Mesendoderm (in vitro differentiated cells): ENCODE data around the gene LCE2D.

Source experiments
- DNase-seq: peaks from one replicate; pipeline ENCODE4 v3.0.0; 2013
- H2AK5ac ChIP-seq: 2 replicates; pipeline ENCODE4 v1.6.1; 2013; ENCODE audit warnings: low read length, inconsistent platforms
- H2BK120ac ChIP-seq: 2 replicates; pipeline ENCODE4 v1.6.1; 2013; ENCODE audit warnings: low read depth, mild to moderate bottlenecking, low read length, moderate library complexity, mixed read lengths
- H2BK15ac ChIP-seq: replicated peaks from 2 replicates; pipeline ENCODE4 v1.6.1; 2013; ENCODE audit warnings: low read depth, mild to moderate bottlenecking, moderate library complexity
- H2BK5ac ChIP-seq: 2 replicates; pipeline ENCODE4 v1.6.1; 2013; ENCODE audit warnings: low read length, inconsistent platforms
- H3K18ac ChIP-seq: 2 replicates; pipeline ENCODE4 v1.6.1; 2013; ENCODE audit warnings: mild to moderate bottlenecking, low read length, mixed read lengths
- H3K23ac ChIP-seq: one replicate; pipeline ENCODE4 v1.6.1; 2013; ENCODE audit warnings: low read length
- H3K27ac ChIP-seq: 2 replicates; pipeline ENCODE4 v1.5.1; 2013; ENCODE audit warnings: low read depth, mild to moderate bottlenecking, inconsistent platforms, low read length, moderate library complexity
- H3K27me3 ChIP-seq: 2 replicates; pipeline ENCODE4 v1.6.1; 2013; ENCODE audit warnings: low read length, control low read depth, mild to moderate bottlenecking, inconsistent platforms; ENCODE audit not compliant: insufficient read depth, poor library complexity
- H3K36me3 ChIP-seq: 2 replicates; pipeline ENCODE4 v1.6.1; 2013; ENCODE audit warnings: low read length, inconsistent platforms; ENCODE audit not compliant: control insufficient read depth, insufficient read depth
- H3K4ac ChIP-seq: one replicate; pipeline ENCODE4 v1.6.1; 2013; ENCODE audit warnings: low read depth, mild to moderate bottlenecking, low read length, moderate library complexity
- H3K4me1 ChIP-seq: 2 replicates; pipeline ENCODE4 v1.6.1; 2013; ENCODE audit warnings: low read depth, low read length, inconsistent platforms; ENCODE audit not compliant: control insufficient read depth
- H3K4me2 ChIP-seq: 2 replicates; pipeline ENCODE4 v1.6.1; 2013; ENCODE audit warnings: low read length
- H3K4me3 ChIP-seq: 2 replicates; pipeline ENCODE4 v1.5.1; 2013; ENCODE audit warnings: mild to moderate bottlenecking, low read length
- H3K56ac ChIP-seq: one replicate; pipeline ENCODE4 v1.6.1; 2013; ENCODE audit warnings: low read length
- H3K79me1 ChIP-seq: 2 replicates; pipeline ENCODE4 v1.6.1; 2013; ENCODE audit warnings: low read length, inconsistent platforms
- H3K79me2 ChIP-seq: 2 replicates; pipeline ENCODE4 v1.6.1; 2013; ENCODE audit warnings: mild to moderate bottlenecking, low read length; ENCODE audit not compliant: control insufficient read depth, insufficient read depth
- H3K9ac ChIP-seq: 2 replicates; pipeline ENCODE4 v1.6.1; 2013; ENCODE audit warnings: low read length, inconsistent platforms
- H4K5ac ChIP-seq: one replicate; pipeline ENCODE4 v1.6.1; 2013; ENCODE audit warnings: low read length
- H4K8ac ChIP-seq: one replicate; pipeline ENCODE4 v1.6.1; 2013; ENCODE audit warnings: low read depth, mild to moderate bottlenecking, control low read depth, low read length, moderate library complexity
- WGBS: extraction: QIAGEN DNeasy Blood & Tissue Kit; methylation state at CpG from one replicate; pipeline ENCODE4 v1.1.7; 2013; ENCODE audit warnings: low lambda C conversion rate, missing lambda C conversion rate; ENCODE audit not compliant: insufficient coverage; ENCODE audit errors: extremely low coverage; 5-methylcytosine and 5-hydroxymethylcytosine counted together

Gene LCE2D

GRCh38 chr1:152626744-152627143 lies 36.4 kb upstream of the LCE2D start:
- no CpG with 5 or more reads among the region's 1 CpG for WGBS

GRCh38 chr1:152630596-152630995 lies 32.6 kb upstream of the LCE2D start:
- Histone ChIP-seq H3K18ac (no peak overlapping the region), H2AK5ac (no peak overlapping the region), H3K23ac (no peak overlapping the region), H2BK120ac (no peak overlapping the region), H3K79me1 (no peaks in the 10 kb centered on the region), H3K4me1 (no peaks in the 10 kb centered on the region), H3K27me3 (no peaks in the 10 kb centered on the region), H2BK5ac (no peak overlapping the region), H3K56ac (no peak overlapping the region), H3K4ac (no peak overlapping the region), H2BK15ac (no peak overlapping the region), H3K4me3 (no peak overlapping the region), H3K4me2 (no peak overlapping the region), H3K79me2 (no peaks in the 10 kb centered on the region), H3K36me3 (no peaks in the 10 kb centered on the region), H4K5ac (no peak overlapping the region), H4K8ac (no peak overlapping the region), H3K27ac (no peak overlapping the region), H3K9ac (no peak overlapping the region)
- DNase-seq, result no peak
- no CpG with 5 or more reads among the region's 3 CpGs for WGBS

More at GRCh38 chr1:152626744-152627143, 36.4 kb upstream of the LCE2D start:
- H3K27ac ChIP-seq, result no peak overlapping the region
- no peaks in the 10 kb centered on the region for H3K36me3 ChIP-seq
- H3K56ac ChIP-seq, result no peak overlapping the region
- H3K27me3 ChIP-seq, result no peaks in the 10 kb centered on the region
- H2BK120ac ChIP-seq, result no peak overlapping the region
- H4K8ac ChIP-seq, result no peak overlapping the region
- no peak overlapping the region for H2BK15ac ChIP-seq
- no peaks in the 10 kb centered on the region for H3K79me1 ChIP-seq
- H3K18ac ChIP-seq, result no peak overlapping the region
- H3K9ac ChIP-seq, result no peak overlapping the region
- H4K5ac ChIP-seq, result no peak overlapping the region
- H3K79me2 ChIP-seq, result no peaks in the 10 kb centered on the region
- H3K4ac ChIP-seq, result no peak overlapping the region
- DNase-seq, result no peak
- H3K4me2 ChIP-seq, result no peak overlapping the region
- H3K23ac ChIP-seq, result no peak overlapping the region
- H2AK5ac ChIP-seq, result no peak overlapping the region
- no peaks in the 10 kb centered on the region for H3K4me1 ChIP-seq
- H3K4me3 ChIP-seq, result no peak overlapping the region
- H2BK5ac ChIP-seq, result no peak overlapping the region

- Histone ChIP-seq H3K4me1 (no peaks in the 10 kb centered on the region), H3K79me2 (no peaks in the 10 kb centered on the region), H4K5ac (no peak overlapping the region), H3K9ac (no peak overlapping the region), H3K18ac (no peak overlapping the region), H3K27me3 (no peaks in the 10 kb centered on the region), H2BK120ac (no peak overlapping the region), H3K4me2 (no peak overlapping the region), H3K56ac (no peak overlapping the region), H3K4ac (no peak overlapping the region), H3K79me1 (no peaks in the 10 kb centered on the region), H3K27ac (no peak overlapping the region), H4K8ac (no peak overlapping the region), H2BK5ac (no peak overlapping the region), H3K4me3 (no peak overlapping the region), H3K23ac (no peak overlapping the region), H2AK5ac (no peak overlapping the region), H3K36me3 (no peaks in the 10 kb centered on the region), H2BK15ac (no peak overlapping the region)
- no peak for DNase-seq
- no CpG with 5 or more reads among the region's 1 CpG for WGBS
These were observed 22.8 kb upstream of the LCE2D start for GRCh38 chr1:152640351-152640750.

- Histone ChIP-seq H3K4me1 (no peaks in the 10 kb centered on the region), H2BK5ac (no peak overlapping the region), H3K4me3 (no peak overlapping the region), H2AK5ac (no peak overlapping the region), H3K27ac (no peak overlapping the region), H4K8ac (no peak overlapping the region), H3K79me2 (no peaks in the 10 kb centered on the region), H3K9ac (no peak overlapping the region), H3K18ac (no peak overlapping the region), H2BK15ac (no peak overlapping the region), H4K5ac (no peak overlapping the region), H3K4ac (no peak overlapping the region), H3K27me3 (no peaks in the 10 kb centered on the region), H3K79me1 (no peaks in the 10 kb centered on the region), H3K36me3 (no peaks in the 10 kb centered on the region), H2BK120ac (no peak overlapping the region), H3K4me2 (no peak overlapping the region), H3K56ac (no peak overlapping the region), H3K23ac (no peak overlapping the region)
- no CpG with 5 or more reads among the region's 3 CpGs for WGBS
- DNase-seq, result no peak
These were observed 19.2 kb upstream of the LCE2D start for GRCh38 chr1:152643945-152644344.

GRCh38 chr1:152645146-152645545 lies 18.0 kb upstream of the LCE2D start:
- H3K27ac ChIP-seq, result no peak overlapping the region
- DNase-seq, result no peak
- H2BK15ac ChIP-seq, result no peak overlapping the region
- no peaks in the 10 kb centered on the region for H3K4me1 ChIP-seq
- no peak overlapping the region for H3K23ac ChIP-seq
- H3K27me3 ChIP-seq, result no peaks in the 10 kb centered on the region
- H3K4me2 ChIP-seq, result no peak overlapping the region
- no peak overlapping the region for H3K4ac ChIP-seq
- no peak overlapping the region for H3K56ac ChIP-seq
- no peak overlapping the region for H3K4me3 ChIP-seq
- no peak overlapping the region for H3K9ac ChIP-seq
- H3K18ac ChIP-seq, result no peak overlapping the region
- H3K36me3 ChIP-seq, result no peaks in the 10 kb centered on the region
- no peak overlapping the region for H2AK5ac ChIP-seq
- H3K79me1 ChIP-seq, result no peaks in the 10 kb centered on the region
- H2BK5ac ChIP-seq, result no peak overlapping the region
- no peak overlapping the region for H4K5ac ChIP-seq
- WGBS, result no CpG with 5 or more reads among the region's 3 CpGs
- no peak overlapping the region for H4K8ac ChIP-seq
- no peaks in the 10 kb centered on the region for H3K79me2 ChIP-seq
- H2BK120ac ChIP-seq, result no peak overlapping the region

- no peak overlapping the region for H3K27ac ChIP-seq
- no peaks in the 10 kb centered on the region for H3K36me3 ChIP-seq
- H4K8ac ChIP-seq, result no peak overlapping the region
- no peak overlapping the region for H3K4me3 ChIP-seq
- H3K9ac ChIP-seq, result no peak overlapping the region
- H3K79me1 ChIP-seq, result no peaks in the 10 kb centered on the region
- no peaks in the 10 kb centered on the region for H3K4me1 ChIP-seq
- no peak overlapping the region for H2BK120ac ChIP-seq
- DNase-seq, result no peak
- H2AK5ac ChIP-seq, result no peak overlapping the region
- no peaks in the 10 kb centered on the region for H3K27me3 ChIP-seq
- H3K18ac ChIP-seq, result no peak overlapping the region
- no peak overlapping the region for H2BK5ac ChIP-seq
- H4K5ac ChIP-seq, result no peak overlapping the region
- no peak overlapping the region for H3K4me2 ChIP-seq
- no peak overlapping the region for H3K23ac ChIP-seq
- H2BK15ac ChIP-seq, result no peak overlapping the region
- no peak overlapping the region for H3K56ac ChIP-seq
- H3K79me2 ChIP-seq, result no peaks in the 10 kb centered on the region
- H3K4ac ChIP-seq, result no peak overlapping the region
These were observed 16.5 kb upstream of the LCE2D start for GRCh38 chr1:152646656-152647055.
